ENCODE measurements around the gene PAAF1.

PAAF1 gene, protein sequence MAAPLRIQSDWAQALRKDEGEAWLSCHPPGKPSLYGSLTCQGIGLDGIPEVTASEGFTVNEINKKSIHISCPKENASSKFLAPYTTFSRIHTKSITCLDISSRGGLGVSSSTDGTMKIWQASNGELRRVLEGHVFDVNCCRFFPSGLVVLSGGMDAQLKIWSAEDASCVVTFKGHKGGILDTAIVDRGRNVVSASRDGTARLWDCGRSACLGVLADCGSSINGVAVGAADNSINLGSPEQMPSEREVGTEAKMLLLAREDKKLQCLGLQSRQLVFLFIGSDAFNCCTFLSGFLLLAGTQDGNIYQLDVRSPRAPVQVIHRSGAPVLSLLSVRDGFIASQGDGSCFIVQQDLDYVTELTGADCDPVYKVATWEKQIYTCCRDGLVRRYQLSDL

DNA sequence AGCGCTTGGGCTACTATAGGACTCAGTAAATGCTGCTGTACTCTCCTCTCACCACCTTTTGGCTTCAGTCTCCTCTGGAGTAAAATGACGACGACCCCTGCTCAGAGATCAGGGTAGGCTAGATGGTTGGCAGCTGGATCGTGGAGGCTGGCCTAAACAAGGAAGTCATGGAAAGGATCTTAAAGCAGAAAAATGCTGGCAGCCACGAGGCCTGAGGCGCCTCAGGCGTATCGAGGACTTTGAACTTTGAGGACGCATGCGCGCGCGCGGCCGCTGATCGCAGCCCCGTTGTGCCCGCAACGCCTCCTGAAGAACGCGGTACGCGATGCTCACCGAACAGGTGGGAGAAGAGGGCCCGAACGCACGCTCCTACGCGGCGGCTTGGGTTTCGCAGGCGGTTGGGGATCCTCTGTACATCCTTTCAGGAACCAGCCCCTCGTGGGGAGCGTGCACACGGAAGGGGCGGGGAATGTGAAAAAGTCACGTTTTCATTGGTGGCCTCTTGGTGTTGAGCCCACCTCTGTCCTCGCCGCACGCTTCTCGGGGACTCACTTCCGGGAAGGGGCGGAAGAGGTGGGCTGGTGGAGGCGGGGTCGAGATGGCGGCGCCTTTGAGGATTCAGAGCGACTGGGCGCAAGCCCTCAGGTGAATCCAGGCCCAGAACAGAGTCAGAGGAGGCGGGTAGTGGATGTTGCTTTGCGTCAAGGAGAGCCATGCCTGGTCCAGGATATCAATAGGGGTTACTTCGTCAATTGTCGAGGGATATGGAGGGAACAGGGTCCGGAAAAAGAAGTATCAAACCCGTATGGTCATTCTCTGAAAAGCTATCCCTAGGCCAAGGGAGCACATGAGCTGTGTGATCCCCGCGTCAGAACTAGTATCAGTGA is at the start of gene PAAF1, which contains the start of gene COA4:
Gene PAAF1 (plus strand): TSS at position 576 of the 887 bp plus-strand sequence. CDS start 23 bp downstream, at position 599.
Gene COA4 (minus strand): TSS at position 423 of the 887 bp plus-strand sequence. CDS start 3,468 bp downstream, outside the sequence.
- peak; percentile 97 for DNase-seq (ENCODE audit: low read depth, low spot score)

DNA sequence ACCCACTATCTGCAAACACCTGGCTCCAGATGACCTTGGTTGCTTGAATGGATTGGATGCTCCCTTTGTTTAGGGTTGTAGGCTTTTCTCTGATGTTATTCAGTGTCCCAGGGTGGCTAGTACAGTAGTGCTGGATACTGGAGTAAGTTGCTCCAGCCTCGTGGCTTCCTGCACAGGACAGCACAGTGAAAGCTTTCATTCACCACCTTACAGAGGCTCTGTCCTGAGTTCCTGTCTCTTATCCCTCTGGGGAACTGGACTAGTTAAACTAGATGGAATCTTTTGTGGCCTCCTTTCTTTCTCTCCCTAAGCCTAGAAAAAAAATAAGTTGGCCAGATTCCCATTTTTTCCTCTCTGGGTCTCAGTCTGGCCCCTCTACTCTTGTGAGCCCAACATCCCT is 46.5 kb upstream of the PAAF1 start:
- no peak for DNase-seq (ENCODE audit: low read depth, low spot score)

DNA sequence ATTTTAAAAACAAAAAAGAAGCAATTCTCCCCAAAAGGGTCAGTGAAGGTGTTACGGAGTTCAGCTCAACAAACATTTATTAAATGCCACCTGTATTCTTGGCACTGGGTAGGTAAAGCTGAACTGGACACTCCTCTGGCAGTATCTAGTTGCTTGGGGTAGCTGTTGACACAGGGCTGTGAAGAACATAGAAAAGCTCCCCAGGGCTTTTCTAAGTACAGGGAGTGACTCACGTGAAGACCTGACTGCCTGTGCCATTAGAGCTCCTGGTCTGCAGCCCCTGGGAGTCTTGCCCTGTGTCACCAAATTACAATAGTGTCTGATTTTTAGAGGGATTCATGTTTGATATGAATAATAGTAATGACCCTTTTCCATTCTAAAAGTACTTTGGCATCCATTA is 43.7 kb upstream of the PAAF1 start:
- no peak for DNase-seq (ENCODE audit: low read depth, low spot score)

DNA sequence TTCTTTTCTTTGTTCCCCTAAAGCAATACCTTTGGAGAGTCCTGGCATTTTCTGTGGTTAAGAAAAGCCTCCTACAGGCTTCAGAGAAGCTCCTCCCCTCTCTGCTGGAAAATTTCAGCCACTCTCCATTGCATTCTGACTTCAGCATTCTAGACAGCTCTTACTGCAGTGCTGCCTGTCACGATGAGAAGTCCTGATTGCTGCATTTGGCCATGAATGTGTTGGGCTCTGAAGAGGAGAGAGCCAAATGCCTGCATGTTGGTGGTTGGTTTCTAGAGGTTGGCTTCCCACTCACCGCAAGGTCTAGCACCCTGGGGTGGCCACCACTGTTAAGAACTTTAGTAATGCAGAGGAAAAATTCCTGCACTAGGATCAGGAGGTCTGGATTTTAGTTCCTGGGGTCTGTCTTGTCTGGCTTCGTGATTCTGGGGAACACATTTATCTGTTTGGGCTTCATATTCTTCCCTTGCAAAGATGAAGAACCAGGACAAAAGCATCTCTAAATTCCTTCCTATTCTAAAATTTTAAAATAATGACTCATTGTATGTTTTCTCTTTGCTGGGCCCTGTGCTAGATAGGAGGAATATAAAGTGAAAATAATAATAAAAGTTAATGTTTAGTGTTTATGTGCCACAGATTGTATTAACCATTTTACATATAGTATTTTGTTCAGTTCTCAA is 38.2 kb upstream of the PAAF1 start:
- peak; percentile 87 for DNase-seq (ENCODE audit: low read depth, low spot score)

DNA sequence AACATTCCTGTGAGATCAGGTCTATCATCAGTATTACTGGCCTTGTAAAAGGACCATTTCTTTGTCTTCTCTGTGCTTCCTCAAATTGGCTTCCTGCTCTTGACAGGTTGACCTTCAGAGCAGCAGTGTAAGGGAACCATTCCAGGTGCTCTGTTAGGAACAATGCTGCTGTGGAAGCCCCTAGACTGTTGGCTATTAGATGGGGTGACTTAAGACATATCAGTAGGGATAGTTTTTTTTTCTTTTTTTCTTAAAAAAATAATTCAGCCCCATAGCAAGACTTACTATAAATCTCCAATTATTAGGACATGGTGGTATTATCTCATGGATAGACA is 37.7 kb upstream of the PAAF1 start:
- no peak for DNase-seq (ENCODE audit: low read depth, low spot score)

DNA sequence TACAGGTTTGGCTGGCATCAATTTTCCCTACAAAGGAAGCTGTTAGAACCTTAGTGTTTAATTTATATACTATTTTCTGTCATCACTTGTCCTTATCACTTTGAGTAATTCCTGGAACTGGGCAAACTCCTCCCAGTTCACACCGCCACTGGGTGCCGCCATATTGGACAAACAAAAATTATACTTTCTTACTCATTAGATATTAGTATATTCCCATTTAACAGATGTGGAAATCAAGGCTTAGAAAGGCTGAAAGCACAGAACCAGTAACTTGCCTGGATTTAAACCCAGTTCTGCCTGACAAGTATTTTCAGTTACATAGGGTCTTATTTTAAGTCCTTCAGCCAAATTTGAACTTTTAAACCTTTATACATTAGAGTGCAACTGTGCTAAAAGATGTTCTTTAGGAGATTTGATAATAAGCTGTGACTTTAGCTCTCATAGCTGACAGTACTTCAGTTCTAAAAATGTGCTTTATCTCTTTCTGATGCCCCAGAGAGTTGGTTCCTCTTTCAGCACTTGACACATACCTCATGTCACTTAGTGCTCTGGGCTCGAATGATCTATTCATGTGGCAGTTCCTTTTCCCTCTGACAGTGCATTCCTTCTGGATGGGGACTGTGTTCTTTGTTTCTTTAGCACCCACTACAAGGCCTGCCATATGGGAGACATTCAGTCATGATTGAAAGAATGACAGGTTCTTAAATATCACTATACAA is 25.6 kb upstream of the PAAF1 start:
- no peak for DNase-seq (ENCODE audit: low read depth, low spot score)

DNA sequence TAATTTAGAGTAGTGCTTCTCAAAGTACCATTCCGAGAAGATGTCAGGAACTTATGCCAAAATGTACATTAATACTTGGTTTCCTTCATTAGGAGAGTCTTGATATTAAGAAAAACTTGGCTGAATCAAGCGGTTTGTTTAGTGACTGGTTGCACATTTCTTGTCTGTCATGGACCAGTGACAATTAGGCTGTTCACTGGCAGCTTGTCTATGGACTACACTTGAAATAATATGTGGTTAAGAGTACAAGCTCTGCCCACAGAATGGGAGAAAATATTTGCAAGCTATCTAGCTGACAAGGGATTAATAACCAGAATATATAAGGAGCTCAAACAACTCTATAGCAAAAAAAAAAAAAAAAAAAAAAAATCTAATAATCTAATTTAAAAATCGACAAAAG is 24.8 kb upstream of the PAAF1 start:
- no peak for DNase-seq (ENCODE audit: low read depth, low spot score)

DNA sequence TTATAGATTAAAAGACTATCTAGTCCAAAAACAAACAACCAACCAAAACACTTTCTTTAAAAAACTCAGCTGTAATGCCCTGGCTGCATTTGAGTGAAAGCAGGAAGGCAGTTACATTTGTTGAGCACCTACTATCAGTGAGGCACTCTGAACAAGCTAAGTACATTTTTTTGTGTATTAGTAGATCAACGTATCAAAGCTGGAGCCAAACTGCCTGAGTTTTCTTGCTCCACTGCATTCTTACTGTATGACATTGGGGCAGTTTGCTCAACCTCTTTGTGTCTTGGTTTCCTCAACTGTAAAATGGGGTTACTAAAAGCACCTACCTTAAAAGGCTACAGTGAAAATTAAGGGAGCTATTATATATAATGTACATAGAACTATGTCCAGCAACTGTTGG is 22.1 kb upstream of the PAAF1 start:
- no peak for DNase-seq (ENCODE audit: low read depth, low spot score)

DNA sequence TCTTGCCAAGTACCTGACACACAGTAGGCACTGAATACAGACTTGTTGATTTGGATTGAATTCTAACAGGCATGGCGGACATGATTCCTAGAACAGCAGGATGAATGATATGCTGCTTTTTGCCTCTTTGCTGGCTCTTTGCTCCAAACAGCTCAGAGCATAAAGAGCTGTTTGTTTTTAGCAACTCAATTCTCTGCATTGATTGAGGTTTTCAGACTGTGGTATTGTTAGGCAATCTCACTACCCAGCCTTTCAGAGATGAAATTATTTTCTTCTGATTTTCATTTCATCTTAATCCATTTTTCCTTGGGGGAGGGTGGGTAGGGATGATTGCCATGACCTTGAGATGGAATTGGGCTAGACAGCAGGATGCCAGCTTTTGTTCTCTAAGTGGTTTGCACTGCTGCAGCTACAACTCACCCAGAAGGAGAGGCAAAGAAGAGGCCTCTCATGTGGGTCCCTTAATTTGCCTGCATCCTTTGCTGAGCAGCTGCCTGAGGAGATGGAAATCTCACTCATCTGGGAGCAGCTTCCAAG is 20.7 kb upstream of the PAAF1 start:
- DNase-seq (ENCODE audit: low read depth, low spot score) = no peak

DNA sequence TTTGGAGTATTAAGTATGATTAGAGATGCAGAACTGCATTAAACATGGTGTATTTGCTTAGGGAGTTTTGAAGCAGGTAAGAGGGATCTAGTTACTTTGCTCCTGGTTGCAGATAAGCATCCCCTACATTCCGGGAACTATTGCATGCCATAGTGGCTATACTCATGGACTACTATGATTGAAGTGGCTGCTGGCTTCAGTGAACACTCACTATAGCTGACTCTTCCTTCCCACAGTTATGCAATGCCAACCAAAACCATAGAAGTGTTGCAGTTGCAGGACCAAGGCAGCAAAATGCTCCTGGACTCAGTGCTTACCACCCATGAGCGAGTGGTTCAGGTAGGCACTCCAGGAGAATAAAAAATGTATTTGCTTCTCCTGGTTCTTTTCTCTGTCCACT is 17.1 kb upstream of the PAAF1 start:
- peak; percentile 31 for DNase-seq (ENCODE audit: low read depth, low spot score)

DNA sequence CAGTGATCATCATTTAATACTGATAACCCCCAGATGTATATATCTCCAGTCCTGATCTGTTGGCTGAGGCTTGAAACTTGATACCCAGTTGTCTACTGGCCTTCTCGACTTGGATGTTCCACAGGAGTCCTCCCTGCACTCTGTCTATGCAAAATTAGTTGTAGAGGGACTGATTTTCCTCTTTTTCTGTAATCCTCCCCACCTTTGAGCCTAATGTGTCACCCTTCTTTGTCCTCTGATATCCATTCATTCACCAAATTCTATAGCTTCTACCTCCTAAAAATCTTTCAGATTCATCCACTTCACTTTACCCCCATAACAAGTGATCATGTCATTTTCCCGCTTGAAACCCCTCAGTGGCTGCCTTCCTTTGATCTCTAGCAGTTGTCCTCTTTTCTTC is 16.6 kb upstream of the PAAF1 start:
- DNase-seq (ENCODE audit: low read depth, low spot score) = no peak

DNA sequence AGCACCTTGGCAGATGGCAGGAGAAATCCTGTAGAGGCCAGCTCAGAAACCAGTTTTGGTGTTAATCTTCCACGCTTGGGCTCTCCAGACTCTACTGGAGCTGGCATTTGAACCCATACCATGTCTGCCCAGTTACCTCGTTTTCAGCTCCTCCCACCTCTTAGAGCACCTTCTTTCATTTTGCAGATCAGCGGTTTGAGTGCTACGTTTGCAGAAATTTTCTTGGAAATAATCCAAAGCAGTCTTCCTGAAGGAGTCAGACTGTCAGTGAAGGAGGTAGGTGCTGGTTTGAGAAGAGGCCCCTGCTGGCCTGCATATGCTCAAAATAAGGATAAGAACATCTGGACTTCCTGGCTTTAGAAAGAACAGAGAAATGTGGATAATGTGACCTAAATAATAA is 13.8 kb upstream of the PAAF1 start:
- no peak for DNase-seq (ENCODE audit: low read depth, low spot score)

DNA sequence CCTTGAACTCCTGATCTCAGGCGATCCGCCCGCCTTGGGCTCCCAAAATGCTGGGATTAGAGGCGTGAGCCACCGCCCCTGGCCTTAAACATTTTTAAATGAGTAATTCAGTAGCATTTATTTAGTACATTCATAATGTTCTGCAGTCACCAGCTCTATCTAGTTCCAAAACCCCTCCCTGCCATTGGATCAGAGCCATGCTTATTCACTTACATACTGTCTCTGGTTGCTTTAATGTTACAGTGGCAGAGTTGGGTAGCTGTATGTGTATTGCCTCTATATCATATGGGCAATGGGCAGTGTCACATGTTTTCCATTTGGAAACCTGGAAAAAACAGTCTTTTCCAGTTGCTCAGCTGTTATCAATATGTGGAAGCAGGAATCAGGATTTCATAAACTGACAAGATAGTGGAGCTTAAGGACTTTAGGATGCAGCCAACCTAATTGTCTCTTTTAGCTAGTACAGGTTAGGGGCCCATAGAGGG is 10.7 kb upstream of the PAAF1 start:
- DNase-seq (ENCODE audit: low read depth, low spot score) = peak; percentile 12

DNA sequence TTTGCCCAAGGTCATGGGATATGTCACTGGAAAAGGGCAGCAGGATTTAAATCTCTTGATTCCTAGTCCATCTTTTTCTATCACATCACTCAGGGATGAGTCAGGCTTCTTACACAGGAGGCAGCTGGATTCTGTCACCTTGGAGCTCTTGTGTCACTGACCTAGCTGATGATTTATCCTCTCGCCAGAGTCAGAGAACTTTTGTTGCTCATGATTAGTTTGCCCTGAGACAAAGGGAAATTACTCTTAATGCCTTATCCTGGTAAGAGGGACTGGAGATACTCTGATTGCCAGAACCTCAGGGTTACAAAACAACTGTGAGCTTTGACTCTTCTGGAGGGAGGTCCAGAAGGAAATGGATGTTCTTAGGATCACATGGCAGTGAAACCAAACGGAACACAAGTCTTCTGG is 10.2 kb upstream of the PAAF1 start:
- peak; percentile 53 for DNase-seq (ENCODE audit: low read depth, low spot score)

DNA sequence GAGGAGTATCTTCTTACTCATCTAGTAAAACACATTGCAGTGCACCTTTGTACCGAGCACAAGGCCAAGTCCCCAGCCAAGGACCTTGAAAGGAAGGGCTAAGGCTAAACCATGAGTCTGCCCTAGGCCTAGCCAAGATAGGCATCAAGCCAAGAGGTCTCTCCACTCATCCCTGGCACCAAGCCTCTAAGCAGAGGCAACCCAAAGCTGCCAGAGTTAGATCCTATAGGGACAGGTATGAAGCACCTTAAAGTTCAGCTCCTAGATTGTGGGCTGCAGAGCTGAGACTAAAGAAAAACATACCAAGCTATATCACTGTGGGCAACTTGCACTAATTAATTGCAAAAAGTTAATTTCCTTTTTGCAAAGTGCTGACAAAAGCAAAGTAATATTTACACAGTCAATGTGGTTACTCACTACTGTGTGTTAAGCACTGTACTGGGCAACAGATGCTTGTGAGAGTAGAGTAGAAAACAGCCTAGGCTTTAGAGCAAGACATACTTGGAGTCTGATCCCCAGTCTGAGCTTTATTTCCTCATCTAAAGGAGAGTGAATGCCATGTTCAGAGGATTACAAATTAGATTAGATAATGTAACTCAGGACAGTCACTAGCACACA is 7.4 kb upstream of the PAAF1 start:
- no peak for DNase-seq (ENCODE audit: low read depth, low spot score)

DNA sequence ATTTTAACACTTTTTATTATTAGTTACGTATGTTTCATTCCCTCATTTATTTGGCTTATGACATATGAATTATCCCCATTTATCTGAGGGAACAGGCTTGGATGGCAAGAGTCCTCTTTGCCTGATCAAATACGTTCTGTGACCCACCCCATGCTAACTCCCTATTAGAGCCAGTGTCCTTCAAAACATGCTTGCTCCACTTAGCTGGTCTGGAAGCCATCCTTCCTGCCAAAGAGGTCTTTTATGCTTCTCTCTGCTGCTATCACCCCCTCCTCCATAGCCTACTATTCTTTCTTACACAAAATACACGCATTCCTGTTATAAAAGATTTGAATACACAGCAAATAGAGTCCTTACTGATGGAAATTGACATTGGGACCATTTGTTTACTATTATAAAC is 6.5 kb upstream of the PAAF1 start:
- DNase-seq (ENCODE audit: low read depth, low spot score) = no peak

DNA sequence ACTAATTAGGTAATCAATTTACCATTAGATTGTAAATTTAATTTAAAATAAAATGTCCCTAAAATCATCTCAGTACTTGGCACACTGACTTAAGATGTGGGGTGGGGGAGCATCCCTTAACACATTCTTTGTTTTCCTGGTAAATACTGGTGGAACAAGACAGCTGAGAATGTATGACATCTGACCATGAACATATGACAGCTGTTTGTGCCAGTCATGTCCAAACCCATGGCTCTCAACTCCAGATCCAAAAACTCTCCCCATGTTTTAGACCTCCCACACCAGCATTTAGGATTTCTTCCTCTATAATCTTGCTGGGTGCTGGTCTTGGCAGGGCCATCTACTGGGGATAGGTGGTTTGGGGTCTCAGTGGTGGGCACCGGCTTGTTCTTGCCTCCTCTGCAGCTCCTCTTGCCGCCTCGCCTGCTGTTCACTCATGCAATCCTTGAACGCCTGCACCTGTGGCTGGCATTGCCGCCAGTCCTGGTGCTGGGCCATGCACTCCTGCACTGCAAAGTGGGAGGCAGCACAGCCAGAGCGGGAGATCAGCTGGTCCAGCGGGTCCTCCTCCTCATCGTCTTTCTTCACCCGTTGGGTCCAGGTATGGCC is 3.9 kb upstream of the PAAF1 start:
- DNase-seq (ENCODE audit: low read depth, low spot score) = no peak

DNA sequence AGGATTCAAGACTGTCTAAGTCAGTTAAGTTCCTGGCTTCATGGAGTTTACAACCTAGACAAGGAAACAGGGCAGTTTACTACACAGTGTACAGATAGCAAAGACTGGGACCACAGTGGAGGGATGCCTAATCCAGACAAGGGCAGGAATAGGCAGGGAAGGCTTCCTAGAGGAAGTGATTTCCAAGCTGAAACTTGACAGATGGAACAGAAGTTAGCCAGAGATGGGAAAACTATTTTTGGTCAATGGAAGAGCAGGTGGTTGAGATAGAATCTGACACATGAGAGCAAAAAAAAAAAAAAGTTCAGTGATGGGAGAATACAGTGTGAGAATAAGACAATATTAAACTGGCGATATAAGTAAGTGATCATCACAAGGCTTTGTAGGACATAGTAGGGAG is 1.4 kb upstream of the PAAF1 start:
- DNase-seq (ENCODE audit: low read depth, low spot score) = no peak

DNA sequence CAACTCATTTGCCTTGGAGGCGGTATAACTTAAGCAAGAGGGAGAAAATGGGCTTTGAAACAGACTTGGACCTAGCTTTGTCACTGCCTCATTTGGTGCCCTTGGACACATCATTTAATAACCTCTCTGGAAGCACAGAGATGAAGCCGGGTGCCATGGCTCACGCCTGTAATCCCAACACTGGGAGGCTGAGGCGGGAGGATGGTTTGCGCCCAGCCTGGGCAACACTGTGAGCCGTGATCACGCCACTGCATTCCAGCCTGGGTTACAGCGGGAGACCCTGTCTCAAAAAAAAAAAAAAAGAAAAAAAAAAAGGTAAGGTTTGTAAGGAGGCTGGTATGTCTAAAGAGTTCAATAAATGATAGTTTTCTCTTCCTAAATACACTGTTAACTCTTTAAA is 959 bp upstream of the PAAF1 start:
- DNase-seq (ENCODE audit: low read depth, low spot score) = peak; percentile 33

DNA sequence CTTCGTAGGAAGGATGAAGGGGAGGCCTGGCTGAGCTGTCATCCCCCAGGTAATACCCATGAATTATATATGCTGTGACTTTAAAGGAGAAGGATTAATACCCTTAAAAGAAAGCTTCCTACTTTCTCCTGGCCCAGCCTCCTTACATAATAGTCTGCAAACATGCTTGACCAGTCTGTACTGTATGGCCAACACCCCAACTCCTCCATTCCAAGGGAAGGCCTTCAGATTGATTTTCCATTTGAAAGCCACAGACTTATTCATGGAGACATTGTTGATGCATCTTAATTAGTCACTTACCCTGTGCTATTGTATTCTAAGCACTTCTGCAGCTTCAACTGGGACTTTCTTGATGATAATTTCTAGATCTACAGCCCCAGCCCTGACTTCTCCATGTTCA is 2.0 kb downstream of the PAAF1 start:
- no peak for DNase-seq (ENCODE audit: low read depth, low spot score)
